H1 (cell line): Measurements from ENCODE around the gene UHMK1. TPM values are rescaled to one million over a fixed set of nuclear protein-coding genes. Genes with fewer than 3 reads are reported as not detected.
"Not testable (repeated sequence)": the region's sequence is repeated elsewhere in the genome, so short reads cannot be mapped to it uniquely, and the experiment has no call there.

Experiments
- CTCF ChIA-PET: fragments of 300-600 bp; sonication (Branson Sonifier 250); formaldehyde crosslinking; loops from one replicate; lab custom pipeline; 2021; ENCODE audit not compliant: partially characterized antibody; lab: Charles Lee
- POLR2A ChIA-PET: fragments of 300-600 bp; sonication (Branson Sonifier 250); formaldehyde crosslinking; loops from one replicate; lab custom pipeline; 2021; ENCODE audit warnings: inconsistent platforms; ENCODE audit not compliant: partially characterized antibody; lab: Charles Lee
- DNase-seq, 2 experiments: peaks; one replicate each; pipeline versions ENCODE4 v3.0.0 to v3.0.0-alpha.2; 2010 to 2022; ENCODE audit warnings: low spot score in 2 of 2, low read depth in 1 of 2, mixed read lengths in 1 of 2
- FAIRE-seq: peaks from 2 replicates; lab custom pipeline; 2011; peaks lifted over from hg19 to GRCh38; lab: Jason Lieb, UNC
- H2AFZ ChIP-seq: 2 replicates; pipeline ENCODE4 v1.8.1; 2012; ENCODE audit warnings: low read length, inconsistent platforms
- H2AK5ac ChIP-seq: 2 replicates; pipeline ENCODE4 v1.6.1; 2013; ENCODE audit warnings: low read depth, low read length
- H2BK120ac ChIP-seq: replicated peaks from 2 replicates; pipeline ENCODE3; 2013; ENCODE audit warnings: low read depth, low read length, inconsistent platforms
- H2BK12ac ChIP-seq: 2 replicates; pipeline ENCODE4 v1.6.1; 2013; ENCODE audit warnings: low read depth, low read length
- H2BK15ac ChIP-seq: 2 replicates; pipeline ENCODE4 v1.6.1; 2013; ENCODE audit warnings: low read length
- H2BK20ac ChIP-seq: 2 replicates; pipeline ENCODE4 v1.6.1; 2013; ENCODE audit warnings: low read length
- H2BK5ac ChIP-seq: 2 replicates; pipeline ENCODE4 v1.6.1; 2013; ENCODE audit warnings: low read depth, low read length
- H3K14ac ChIP-seq: 2 replicates; pipeline ENCODE4 v1.6.1; 2013; ENCODE audit warnings: inconsistent platforms; ENCODE audit not compliant: insufficient read length
- H3K18ac ChIP-seq: 2 replicates; pipeline ENCODE4 v1.6.1; 2013; ENCODE audit warnings: low read length; ENCODE audit errors: extremely low read depth
- H3K23ac ChIP-seq: 2 replicates; pipeline ENCODE4 v1.6.1; 2013; ENCODE audit warnings: inconsistent platforms; ENCODE audit not compliant: insufficient read length
- H3K23me2 ChIP-seq: 2 replicates; pipeline ENCODE4 v1.6.1; 2013; ENCODE audit warnings: low read depth, low read length
- H3K27ac ChIP-seq: 2 replicates; pipeline ENCODE4 v1.6.1; 2011; ENCODE audit warnings: low read depth, low read length, inconsistent platforms
- H3K27me3 ChIP-seq, 4 experiments: replicated peaks in 1 of 4; 1 replicate in 1 of 4; 2 replicates in 3 of 4; pipeline versions ENCODE4 v1.6.1 to v1.8.1; 2011 to 2013; ENCODE audit warnings: low read length in 3 of 4, mild to moderate bottlenecking in 3 of 4, inconsistent platforms in 2 of 4, mixed read lengths in 2 of 4, moderate library complexity in 1 of 4; ENCODE audit not compliant: control insufficient read depth in 3 of 4, insufficient read depth in 3 of 4; ENCODE audit errors: extremely low read depth in 1 of 4
- H3K36me3 ChIP-seq, 4 experiments: 2 replicates each; pipeline versions ENCODE4 v1.6.1 to v1.8.1; 2011 to 2013; ENCODE audit warnings: mild to moderate bottlenecking in 4 of 4, low read length in 3 of 4, moderate library complexity in 2 of 4, control low read depth in 1 of 4, inconsistent platforms in 1 of 4; ENCODE audit not compliant: insufficient read depth in 4 of 4, control insufficient read depth in 2 of 4
- H3K4ac ChIP-seq: replicated peaks from 2 replicates; pipeline ENCODE3; 2013; ENCODE audit warnings: low read length, low read depth, mixed read lengths, inconsistent platforms; ENCODE audit not compliant: insufficient read length
- H3K4me1 ChIP-seq, 4 experiments: replicated peaks in 1 of 4; 1 replicate in 1 of 4; 2 replicates in 3 of 4; pipeline versions ENCODE4 v1.6.1 to v1.8.1; 2011 to 2013; ENCODE audit warnings: low read length in 3 of 4, inconsistent platforms in 2 of 4, mixed read lengths in 1 of 4; ENCODE audit not compliant: insufficient read depth in 4 of 4, control insufficient read depth in 3 of 4
- H3K4me2 ChIP-seq, 2 experiments: 2 replicates each; pipeline versions ENCODE4 v1.6.1 to v1.8.1; 2011 to 2013; ENCODE audit warnings: low read depth in 2 of 2, low read length in 2 of 2, control low read depth in 1 of 2, inconsistent platforms in 1 of 2, mild to moderate bottlenecking in 1 of 2; ENCODE audit not compliant: insufficient read depth in 1 of 2
- H3K4me3 ChIP-seq, 4 experiments: fragments of 200-600, 300-600 bp in 1 of 4; sonication (generic), shearing (Covaris generic), sonication (Bioruptor Twin) in 1 of 4; 2 replicates each; pipeline versions ENCODE4 v1.5.1 to v1.8.1; 2011 to 2016; ENCODE audit warnings: low read length in 4 of 4, low read depth in 3 of 4, control low read depth in 2 of 4, inconsistent platforms in 2 of 4, mild to moderate bottlenecking in 2 of 4, mixed read lengths in 1 of 4, moderate library complexity in 1 of 4; ENCODE audit not compliant: insufficient read depth in 2 of 4; ENCODE audit errors: extremely low read depth in 1 of 4
- H3K56ac ChIP-seq: replicated peaks from 2 replicates; pipeline ENCODE3; 2013; ENCODE audit warnings: low read depth, mild to moderate bottlenecking, mixed read lengths, low read length, inconsistent platforms; ENCODE audit not compliant: insufficient read length
- H3K79me1 ChIP-seq: 2 replicates; pipeline ENCODE4 v1.6.1; 2013; ENCODE audit warnings: low read depth, low read length, control low read depth
- H3K79me2 ChIP-seq, 2 experiments: 2 replicates each; pipeline versions ENCODE4 v1.6.1 to v1.8.1; 2012 to 2013; ENCODE audit warnings: low read length in 2 of 2, mild to moderate bottlenecking in 2 of 2, inconsistent platforms in 1 of 2; ENCODE audit not compliant: insufficient read depth in 2 of 2, control insufficient read depth in 1 of 2
- H3K9ac ChIP-seq, 4 experiments: replicated peaks in 1 of 4; 1 replicate in 1 of 4; 2 replicates in 3 of 4; pipeline versions ENCODE4 v1.6.1 to v1.8.1; 2011 to 2013; ENCODE audit warnings: low read depth in 3 of 4, low read length in 3 of 4, control low read depth in 2 of 4, mild to moderate bottlenecking in 2 of 4, moderate library complexity in 2 of 4, inconsistent platforms in 1 of 4; ENCODE audit errors: extremely low read depth in 1 of 4
- H3K9me3 ChIP-seq, 2 experiments: 2 replicates each; pipeline versions ENCODE4 v1.6.1 to v1.8.1; 2012 to 2013; ENCODE audit warnings: mild to moderate bottlenecking in 2 of 2, moderate library complexity in 2 of 2, control low read depth in 1 of 2, inconsistent platforms in 1 of 2, low read depth in 1 of 2, low read length in 1 of 2, mixed read lengths in 1 of 2; ENCODE audit not compliant: insufficient read depth in 2 of 2
- H4K20me1 ChIP-seq, 2 experiments: replicated peaks in 1 of 2; 2 replicates each; pipeline versions ENCODE3 to v1.8.1; 2011 to 2013; ENCODE audit warnings: inconsistent platforms in 2 of 2, low read length in 2 of 2, mild to moderate bottlenecking in 1 of 2; ENCODE audit not compliant: insufficient read depth in 2 of 2, control insufficient read depth in 1 of 2
- H4K5ac ChIP-seq: 2 replicates; pipeline ENCODE4 v1.6.1; 2013; ENCODE audit warnings: low read length, low read depth, mixed read lengths, inconsistent platforms; ENCODE audit not compliant: insufficient read length
- H4K8ac ChIP-seq: 2 replicates; pipeline ENCODE4 v1.8.0; 2013; ENCODE audit warnings: mild to moderate bottlenecking, moderate library complexity, low read length, inconsistent platforms; ENCODE audit not compliant: insufficient read depth; ENCODE audit errors: extremely low read depth
- H4K91ac ChIP-seq: replicated peaks from 2 replicates; pipeline ENCODE3; 2013; ENCODE audit warnings: low read length, mixed read lengths, inconsistent platforms; ENCODE audit not compliant: insufficient read length
- BCL11A ChIP-seq, 2 experiments: IDR thresholded peaks; one replicate each; pipeline ENCODE4 v1.6.1; 2011; ENCODE audit warnings: low read depth in 2 of 2, low read length in 2 of 2, mild to moderate bottlenecking in 2 of 2
- EZH2 ChIP-seq: fragments of 200-600 bp; sonication (generic); IDR thresholded peaks from 2 replicates; pipeline ENCODE4 v1.7.1; 2012; ENCODE audit warnings: low read depth, mild to moderate bottlenecking, moderate library complexity, low read length, inconsistent platforms; ENCODE audit not compliant: severe bottlenecking
- RXRA ChIP-seq: IDR thresholded peaks from 2 replicates; pipeline ENCODE4 v1.6.1; 2011; ENCODE audit warnings: low read depth, mild to moderate bottlenecking, low read length, moderate library complexity; ENCODE audit not compliant: insufficient read depth
- TEAD4 ChIP-seq: IDR thresholded peaks from 2 replicates; pipeline ENCODE4 v1.6.1; 2012; ENCODE audit warnings: low read depth, low read length, inconsistent platforms, mixed read lengths
- WGBS, 2 experiments: shearing (Covaris generic) in 1 of 2; methylation state at CpG; one replicate each; pipeline versions ENCODE4 v1.1.6 to v1.1.7; 2013 to 2015; ENCODE audit warnings: low lambda C conversion rate in 2 of 2, mixed read lengths in 2 of 2, inconsistent platforms in 1 of 2, low coverage in 1 of 2, missing lambda C conversion rate in 1 of 2; ENCODE audit not compliant: insufficient replicate concordance in 2 of 2, insufficient coverage in 1 of 2, insufficient read length in 1 of 2; ENCODE audit errors: extremely low coverage in 1 of 2, missing lambda C conversion rate in 1 of 2; 5-methylcytosine and 5-hydroxymethylcytosine counted together
- polyA plus RNA-seq, 7 experiments: library from polyadenylated mRNA; depleted of rRNA in 3 of 7; stranded (reverse) in 5 of 7; unstranded in 2 of 7; fragments of >200 nt in 5 of 7; fragments of 200-250 nt in 2 of 7; gene quantifications; 1 replicate in 5 of 7; 2 replicates in 1 of 7; 4 replicates in 1 of 7; pipeline versions ENCODE4 v1.2.1 to v1.2.3, GENCODE V29; 2011 to 2013; ENCODE audit warnings: missing spikeins in 2 of 7, mixed read lengths in 2 of 7
- total RNA-seq: library from RNA; stranded (reverse); fragmentation: NEBNext Ultra II Directional; extraction: Animal tissue kit (Norgen Biotek cat#: 25700); gene quantifications from 2 replicates; pipeline ENCODE4 v1.2.1, GENCODE V29; 2021

Gene UHMK1
- total and polyA plus RNA-seq, 2 of the 8 experiments (the other 6 are each of a cell fraction or from before 2014, with no cell fraction given) = 4.6 to 16.1 TPM

DNA sequence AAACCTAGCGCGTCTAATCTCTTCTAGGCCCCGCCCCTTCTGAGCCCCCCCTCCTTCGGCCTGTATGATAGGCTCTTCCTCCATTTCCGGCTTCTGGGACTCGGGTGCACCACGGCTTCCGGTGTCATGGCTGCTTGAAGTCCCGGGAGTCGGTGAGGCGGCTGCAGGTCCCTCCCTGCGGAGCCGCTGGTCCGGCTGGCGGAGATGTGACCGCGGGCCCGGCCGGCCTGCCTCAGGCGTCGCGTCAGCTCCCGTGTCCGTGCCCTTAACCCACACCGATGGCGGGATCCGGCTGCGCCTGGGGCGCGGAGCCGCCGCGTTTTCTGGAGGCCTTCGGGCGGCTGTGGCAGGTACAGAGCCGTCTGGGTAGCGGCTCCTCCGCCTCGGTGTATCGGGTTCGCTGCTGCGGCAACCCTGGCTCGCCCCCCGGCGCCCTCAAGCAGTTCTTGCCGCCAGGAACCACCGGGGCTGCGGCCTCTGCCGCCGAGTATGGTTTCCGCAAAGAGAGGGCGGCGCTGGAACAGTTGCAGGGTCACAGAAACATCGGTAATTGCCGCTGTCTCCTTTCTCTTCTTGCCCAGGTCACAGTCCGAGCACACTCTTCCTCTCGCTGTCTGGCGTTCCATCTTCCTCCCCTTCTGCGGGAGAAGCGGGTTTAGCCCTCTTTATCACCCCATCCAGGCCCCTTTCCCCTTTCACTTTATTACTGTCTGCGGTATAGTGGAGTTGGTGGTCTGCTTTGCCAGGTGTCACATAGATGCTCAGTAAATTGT is at the start of gene UHMK1 (continued):
- TF ChIP-seq RXRA = no peak
- TF ChIP-seq TEAD4 = no peak
- TF ChIP-seq EZH2 = no peak
- no peak for TF ChIP-seq BCL11A (IDR thresholded peaks at IDR 0.05; ENCODE audit: low read depth in 2 of 2, low read length in 2 of 2)

DNA sequence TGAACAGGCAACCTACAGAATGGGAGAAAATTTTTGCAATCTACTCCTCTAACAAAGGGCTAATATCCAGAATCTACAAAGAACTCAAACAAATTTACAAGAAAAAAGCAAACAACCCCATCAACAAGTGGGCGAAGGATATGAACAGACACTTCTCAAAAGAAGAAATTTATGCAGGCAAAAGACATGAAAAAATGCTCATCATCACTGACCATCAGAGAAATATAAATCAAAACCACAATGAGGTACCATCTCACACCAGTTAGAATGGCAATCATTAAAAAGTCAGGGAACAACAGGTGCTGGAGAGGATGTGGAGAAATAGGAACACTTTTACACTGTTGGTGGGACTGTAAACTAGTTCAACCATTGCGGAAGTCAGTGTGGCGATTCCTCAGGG is 43.3 kb upstream of the UHMK1 start:
- H3K4ac ChIP-seq, H2AFZ ChIP-seq, H3K27ac ChIP-seq, H3K23me2 ChIP-seq, H3K9me3 ChIP-seq, H3K18ac ChIP-seq, H4K5ac ChIP-seq, H3K4me2 ChIP-seq, H4K91ac ChIP-seq, CTCF ChIA-PET, H4K8ac ChIP-seq, H3K4me1 ChIP-seq, H3K56ac ChIP-seq, H3K14ac ChIP-seq, H3K36me3 ChIP-seq, H2BK120ac ChIP-seq, H2BK20ac ChIP-seq, H4K20me1 ChIP-seq, H2AK5ac ChIP-seq, H2BK5ac ChIP-seq, H2BK15ac ChIP-seq, FAIRE-seq, DNase-seq, H3K79me2 ChIP-seq, H3K27me3 ChIP-seq, H2BK12ac ChIP-seq, H3K4me3 ChIP-seq, H3K23ac ChIP-seq, H3K79me1 ChIP-seq, H3K9ac ChIP-seq, POLR2A ChIA-PET: not testable (repeated sequence)
- WGBS, 2 experiments = 72% methylated on average over 1 of the region's 3 CpGs; no CpG with 5 or more reads in 1 of the 2 experiments
